HepG2 (cell line): ENCODE data around the gene RBM6. TPM values are rescaled to one million over a fixed set of nuclear protein-coding genes. Genes with fewer than 3 reads are reported as not detected.

ENCODE experiments used
- CTCF ChIP-seq: sonication (generic); formaldehyde crosslinking; IDR thresholded peaks from 2 replicates; pipeline ENCODE4 v1.5.0; 2020; ENCODE audit warnings: mild to moderate bottlenecking, missing genetic modification reagents, moderate library complexity
- FOXA1 ChIP-seq, 2 experiments: fragments of 450-650 bp in 1 of 2; sonication (generic) in 1 of 2; formaldehyde crosslinking in 1 of 2; IDR thresholded peaks; 2 replicates each; pipeline versions ENCODE4 v1.4.0 to v1.6.1; 2016 to 2020; ENCODE audit warnings: missing genetic modification reagents in 1 of 2
- FOXK2 ChIP-seq: fragments of 450-650 bp; IDR thresholded peaks from 2 replicates; pipeline ENCODE4 v1.6.1; 2016
- HDAC6 ChIP-seq: fragments of 200-600 bp; sonication (generic); IDR thresholded peaks from 2 replicates; pipeline ENCODE4 v1.7.0; 2017; ENCODE audit warnings: mild to moderate bottlenecking, antibody characterized with exemption, low read length, low read depth
- HMGXB4 ChIP-seq, 2 experiments: sonication (generic) in 1 of 2; formaldehyde crosslinking in 1 of 2; IDR thresholded peaks; 2 replicates each; pipeline versions ENCODE4 v1.4.0 to v1.6.1; 2018 to 2020; ENCODE audit warnings: missing genetic modification reagents in 2 of 2, borderline replicate concordance in 1 of 2, low read depth in 1 of 2, mild to moderate bottlenecking in 1 of 2, missing biosample characterization in 1 of 2
- KDM4B ChIP-seq: sonication (generic); formaldehyde crosslinking; IDR thresholded peaks from 2 replicates; pipeline ENCODE4 v1.4.0; 2020; ENCODE audit warnings: missing genetic modification reagents
- MTA1 ChIP-seq: sonication (generic); formaldehyde crosslinking; IDR thresholded peaks from 2 replicates; pipeline ENCODE4 v1.4.0; 2020; ENCODE audit warnings: missing genetic modification reagents, mild to moderate bottlenecking, borderline replicate concordance
- NFIB ChIP-seq: sonication (generic); formaldehyde crosslinking; IDR thresholded peaks from 2 replicates; pipeline ENCODE4 v1.9.0; 2021; ENCODE audit warnings: missing genetic modification reagents, mild to moderate bottlenecking, borderline replicate concordance
- RNF219 ChIP-seq: sonication (generic); formaldehyde crosslinking; IDR thresholded peaks from 2 replicates; pipeline ENCODE4 v1.5.0; 2020; ENCODE audit warnings: mild to moderate bottlenecking, missing genetic modification reagents
- TCF7 ChIP-seq: sonication (generic); IDR thresholded peaks from 2 replicates; pipeline ENCODE4 v1.6.1; 2016; ENCODE audit warnings: antibody characterized with exemption, low read depth
- TEAD3 ChIP-seq: optimal IDR thresholded peaks from 2 replicates; pipeline ENCODE3; 2016; ENCODE audit warnings: borderline replicate concordance
- TFDP1 ChIP-seq: IDR thresholded peaks from 2 replicates; pipeline ENCODE4 v1.6.1; 2016; ENCODE audit warnings: missing compliant biosample characterization, missing genetic modification reagents, borderline replicate concordance
- TRIM24 ChIP-seq: sonication (generic); formaldehyde crosslinking; IDR thresholded peaks from 2 replicates; pipeline ENCODE4 v1.8.0; 2022; ENCODE audit warnings: mild to moderate bottlenecking, missing genetic modification reagents
- ZBTB14 ChIP-seq: sonication (generic); formaldehyde crosslinking; IDR thresholded peaks from 2 replicates; pipeline ENCODE4 v1.4.0; 2020; ENCODE audit warnings: missing genetic modification reagents
- ZNF143 ChIP-seq: sonication (generic); formaldehyde crosslinking; IDR thresholded peaks from 2 replicates; pipeline ENCODE4 v1.4.0; 2020; ENCODE audit warnings: missing genetic modification reagents
- ZNF660 ChIP-seq: sonication (generic); formaldehyde crosslinking; IDR thresholded peaks from 2 replicates; pipeline ENCODE4 v1.5.1; 2020; ENCODE audit warnings: mild to moderate bottlenecking, low read depth, missing genetic modification reagents, borderline replicate concordance
- ZNF724P ChIP-seq: sonication (generic); formaldehyde crosslinking; IDR thresholded peaks from 2 replicates; pipeline ENCODE4 v1.8.0; 2022; ENCODE audit warnings: missing genetic modification reagents, borderline replicate concordance
- polyA plus RNA-seq, 8 experiments: library from polyadenylated mRNA; depleted of rRNA in 3 of 8; stranded (reverse) in 7 of 8; unstranded in 1 of 8; fragments of >200 nt; fragmentation: Illumina TruSeq in 4 of 8; extraction: Trizol in 4 of 8; gene quantifications; 2 replicates each; pipeline versions ENCODE4 v1.2.1 to v1.2.3, GENCODE V29; 2011 to 2016; ENCODE audit warnings: low read depth in 4 of 8, missing spikeins in 1 of 8, mixed read lengths in 1 of 8; ENCODE audit not compliant: insufficient read depth in 1 of 8
- total RNA-seq, 5 experiments: library from RNA; depleted of rRNA; stranded (reverse); fragments of >200 nt; fragmentation: Illumina TruSeq; extraction: Trizol; gene quantifications; 2 replicates each; pipeline ENCODE4 v1.2.3, GENCODE V29; 2016; ENCODE audit warnings: low read depth in 1 of 5
- TF ChIP-seq, protein P1 (sequence below): sonication (generic); formaldehyde crosslinking; IDR thresholded peaks from 2 replicates; pipeline ENCODE4 v1.4.0; 2020; ENCODE audit warnings: low read depth, mild to moderate bottlenecking, missing genetic modification reagents

The RBM6 gene
- total and polyA plus RNA-seq, 2 of the 13 experiments (the other 11 are each of a cell fraction or from before 2014, with no cell fraction given), result 72.7 to 86.1 TPM

- 0 out of 2 replicates have a peak, but pooled peaks have one; percentile 35 for TF ChIP-seq KDM4B (CRISPR knock-in tag)
- no peak for TF ChIP-seq ZNF660 (CRISPR knock-in tag)
- TF ChIP-seq TFDP1 (CRISPR knock-in tag), result peak; percentile 46; the same call in 1 of the 2 replicates
- TF ChIP-seq MTA1 (CRISPR knock-in tag), result peak; percentile 73; the same call in 1 of the 2 replicates
- TF ChIP-seq NFIB, result no peak
- TF ChIP-seq RNF219, result no peak
- TF ChIP-seq TRIM24 (CRISPR knock-in tag), result no peak
- TF ChIP-seq ZNF724P (CRISPR knock-in tag), result no peak
- TF ChIP-seq FOXK2, result no peak
- peak; percentile 96 for TF ChIP-seq ZNF143 (CRISPR knock-in tag)
- peak; percentile 6 for TF ChIP-seq TEAD3 (CRISPR knock-in tag)
- no peak for TF ChIP-seq HDAC6
- no peak; the same call in 1 of the 2 replicates for TF ChIP-seq ZBTB14 (CRISPR knock-in tag)
- TF ChIP-seq, protein P1, sequence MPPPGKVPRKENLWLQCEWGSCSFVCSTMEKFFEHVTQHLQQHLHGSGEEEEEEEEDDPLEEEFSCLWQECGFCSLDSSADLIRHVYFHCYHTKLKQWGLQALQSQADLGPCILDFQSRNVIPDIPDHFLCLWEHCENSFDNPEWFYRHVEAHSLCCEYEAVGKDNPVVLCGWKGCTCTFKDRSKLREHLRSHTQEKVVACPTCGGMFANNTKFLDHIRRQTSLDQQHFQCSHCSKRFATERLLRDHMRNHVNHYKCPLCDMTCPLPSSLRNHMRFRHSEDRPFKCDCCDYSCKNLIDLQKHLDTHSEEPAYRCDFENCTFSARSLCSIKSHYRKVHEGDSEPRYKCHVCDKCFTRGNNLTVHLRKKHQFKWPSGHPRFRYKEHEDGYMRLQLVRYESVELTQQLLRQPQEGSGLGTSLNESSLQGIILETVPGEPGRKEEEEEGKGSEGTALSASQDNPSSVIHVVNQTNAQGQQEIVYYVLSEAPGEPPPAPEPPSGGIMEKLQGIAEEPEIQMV, result peak; percentile 95
- no peak for TF ChIP-seq TCF7
- TF ChIP-seq FOXA1 (IDR thresholded peaks at IDR 0.05), result no peak
- no peak; the same call in 1 of the 2 replicates for TF ChIP-seq FOXA1 (CRISPR knock-in tag; IDR thresholded peaks at IDR 0.05)
- TF ChIP-seq CTCF, result peak; percentile 52
- peak; percentile 73 to 82; a peak in 3 of 4 replicates for TF ChIP-seq HMGXB4 (CRISPR knock-in tag; IDR thresholded peaks at IDR 0.05; ENCODE audit: borderline replicate concordance in 1 of 2, low read depth in 1 of 2)
These were observed 10.4 kb upstream of the RBM6 start, which contains the start of gene MON1A (continued) for GRCh38 chr3:49929291-49930167.
